Astrocyte (in vitro differentiated cells and primary cell): Measurements from ENCODE around the gene SLC26A9.

ENCODE experiments used
- CTCF ChIP-seq: IDR thresholded peaks from 2 replicates; pipeline ENCODE4 v1.5.1; 2011; ENCODE audit warnings: low read depth, mild to moderate bottlenecking, inconsistent platforms, low read length, moderate library complexity; ENCODE audit not compliant: insufficient read depth
- EZH2 ChIP-seq: IDR thresholded peaks from 2 replicates; pipeline ENCODE4 v1.6.1; 2012; ENCODE audit warnings: mild to moderate bottlenecking, low read length, inconsistent platforms; ENCODE audit not compliant: insufficient read depth

GRCh38 chr1:205916541-205916940 is 26.7 kb downstream of the SLC26A9 start:
- TF ChIP-seq CTCF (no peak), EZH2 (no peak)
